GM21528 (cell line): ENCODE measurements around the gene SIAE.

Experiments
- ATAC-seq: cut with Tn5 transposase; IDR thresholded peaks from one replicate; pipeline ENCODE4 v1.9.1; 2021; ENCODE audit warnings: mild to moderate bottlenecking, moderate library complexity; ENCODE audit not compliant: unreplicated experiment, low FRiP score

SIAE gene

DNA sequence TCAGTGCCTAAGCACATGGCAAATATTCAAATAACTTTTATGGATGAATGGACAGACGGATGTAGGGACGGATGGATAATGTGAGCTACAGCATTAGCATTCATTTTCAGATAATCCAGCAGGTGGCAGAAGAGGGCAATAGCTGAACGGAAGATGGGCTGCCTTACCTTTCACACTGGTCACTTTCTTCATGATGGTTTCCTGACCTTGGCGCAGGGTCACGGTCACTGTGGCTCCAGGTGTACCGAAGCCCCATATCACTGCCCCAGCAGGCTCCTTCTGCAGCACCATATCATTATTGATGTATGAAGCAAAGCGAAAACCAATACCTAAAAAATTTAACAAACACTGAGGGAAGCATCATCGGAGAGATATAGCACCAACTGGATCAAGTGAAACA, 4.3 kb downstream of the SIAE start:
- peak; percentile 30 for ATAC-seq

DNA sequence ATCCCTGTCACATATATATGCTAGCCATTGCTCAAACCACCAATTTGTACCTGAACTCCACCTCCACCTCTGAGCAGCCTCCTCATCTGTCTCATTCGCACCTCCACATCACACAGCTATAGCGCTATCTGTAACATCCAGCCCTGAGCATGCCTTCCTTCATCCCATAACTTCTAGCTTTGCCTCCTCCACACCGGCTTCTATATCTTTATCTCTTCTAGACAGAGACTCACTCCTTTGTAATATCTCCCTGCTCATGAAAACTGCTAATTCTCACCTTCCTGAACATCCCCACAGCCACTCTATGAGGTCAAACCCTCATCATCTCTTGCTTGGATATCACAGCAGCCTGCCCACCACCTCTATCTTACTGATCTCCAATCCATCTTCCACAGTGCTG, 5.9 kb downstream of the SIAE start:
- no peak for ATAC-seq

- no peak for ATAC-seq
Measured at GRCh38 chr11:124663861-124664260, 9.7 kb downstream of the SIAE start.

DNA sequence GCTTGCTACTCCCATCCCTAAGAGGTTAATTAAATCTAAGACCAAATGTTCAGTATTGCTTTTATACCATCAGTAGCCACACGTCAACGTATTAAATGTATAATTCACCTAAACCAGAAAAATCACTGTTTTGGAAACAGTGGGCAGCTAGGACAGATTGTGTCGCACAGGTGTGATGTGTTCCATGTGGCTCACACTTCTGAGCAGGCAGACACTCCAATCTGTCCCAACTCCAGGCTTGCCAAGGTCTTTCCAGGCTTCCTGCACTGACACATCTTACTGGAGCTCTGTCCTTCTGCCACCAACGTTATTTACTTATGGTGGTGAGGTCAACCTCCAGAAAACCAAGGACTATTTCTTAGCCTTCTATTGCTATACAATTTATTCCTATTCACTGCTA, 11.4 kb downstream of the SIAE start:
- ATAC-seq = no peak

DNA sequence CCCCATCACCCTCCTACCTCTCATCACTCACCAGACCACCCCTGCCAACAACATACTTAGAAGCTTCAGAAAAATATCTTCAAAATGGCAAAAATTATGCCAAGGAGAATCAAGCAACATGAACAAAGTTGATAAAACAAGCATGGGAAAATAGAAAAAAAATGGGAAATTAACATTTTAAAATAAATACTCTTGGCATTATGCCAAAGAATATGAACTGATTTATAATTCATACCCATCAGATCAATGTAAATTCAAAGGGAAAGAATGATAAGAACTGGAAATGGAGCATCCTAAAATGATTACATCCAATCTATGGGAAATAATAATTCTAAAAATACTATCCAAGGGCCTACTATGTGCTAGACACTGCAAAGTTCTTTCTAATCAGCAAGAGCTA, 12.0 kb downstream of the SIAE start:
- ATAC-seq = no peak

GRCh38 chr11:124658986-124659385, 14.6 kb downstream of the SIAE start:
- ATAC-seq = no peak

DNA sequence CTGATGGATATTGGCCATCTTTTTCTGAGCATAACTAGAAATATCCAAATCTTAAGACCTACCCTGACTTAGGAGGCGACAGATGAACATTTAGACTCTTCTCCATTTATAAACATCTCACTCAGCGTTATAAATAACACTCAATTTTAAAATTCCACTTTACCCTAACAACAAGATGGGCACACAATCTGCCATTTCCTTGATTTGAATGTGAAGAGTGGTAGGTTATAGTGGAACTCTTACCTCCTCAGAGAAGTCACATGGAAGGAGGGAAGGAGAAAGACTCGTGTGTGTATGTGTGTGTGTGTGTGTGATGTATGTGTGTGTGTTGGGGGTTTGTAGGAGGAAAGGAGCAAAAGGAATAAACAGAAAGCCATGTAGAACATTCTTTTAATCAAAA, 15.0 kb downstream of the SIAE start:
- no peak for ATAC-seq

DNA sequence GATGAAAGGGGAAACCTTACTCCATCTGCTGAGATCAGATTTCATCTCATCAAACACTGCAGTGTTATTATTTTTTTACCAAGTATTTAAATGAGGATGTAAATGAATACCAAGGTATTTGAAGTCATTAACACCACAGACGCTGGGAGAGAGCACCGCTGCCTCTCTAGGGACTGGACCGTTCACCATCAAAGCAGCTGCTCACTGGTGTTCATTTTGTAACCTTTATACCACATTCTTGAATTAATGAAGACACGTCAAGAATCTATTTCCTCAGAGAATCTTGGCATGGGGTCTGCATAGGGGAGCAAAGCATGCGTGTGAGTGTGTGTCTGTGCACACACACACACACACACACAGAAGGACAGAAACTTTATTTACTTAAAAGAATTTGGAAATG, 15.6 kb downstream of the SIAE start:
- no peak for ATAC-seq

- ATAC-seq = no peak
Measured at GRCh38 chr11:124656774-124657630, 16.5 kb downstream of the SIAE start.

- no peak for ATAC-seq
Measured at GRCh38 chr11:124648610-124649009, 24.9 kb downstream of the SIAE start.

DNA sequence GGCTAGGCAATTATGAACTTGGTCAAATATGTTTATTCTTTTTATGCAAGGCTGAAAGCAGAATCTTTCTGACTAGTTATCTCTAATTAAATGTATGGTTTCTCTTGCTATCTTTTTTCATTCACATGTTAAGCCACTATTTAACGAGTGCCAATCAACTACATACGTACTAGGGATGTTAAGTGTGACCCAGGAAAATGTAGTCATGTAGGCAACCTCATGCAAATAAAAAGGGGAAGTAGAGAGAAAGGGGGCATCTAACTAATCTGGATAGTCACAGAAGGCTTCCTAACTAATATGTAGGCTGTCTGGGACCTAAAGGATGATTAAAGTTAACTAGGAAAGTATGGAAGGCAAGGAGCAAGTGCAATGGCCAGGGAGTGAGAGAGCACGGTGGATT, 27.4 kb downstream of the SIAE start:
- ATAC-seq = no peak

DNA sequence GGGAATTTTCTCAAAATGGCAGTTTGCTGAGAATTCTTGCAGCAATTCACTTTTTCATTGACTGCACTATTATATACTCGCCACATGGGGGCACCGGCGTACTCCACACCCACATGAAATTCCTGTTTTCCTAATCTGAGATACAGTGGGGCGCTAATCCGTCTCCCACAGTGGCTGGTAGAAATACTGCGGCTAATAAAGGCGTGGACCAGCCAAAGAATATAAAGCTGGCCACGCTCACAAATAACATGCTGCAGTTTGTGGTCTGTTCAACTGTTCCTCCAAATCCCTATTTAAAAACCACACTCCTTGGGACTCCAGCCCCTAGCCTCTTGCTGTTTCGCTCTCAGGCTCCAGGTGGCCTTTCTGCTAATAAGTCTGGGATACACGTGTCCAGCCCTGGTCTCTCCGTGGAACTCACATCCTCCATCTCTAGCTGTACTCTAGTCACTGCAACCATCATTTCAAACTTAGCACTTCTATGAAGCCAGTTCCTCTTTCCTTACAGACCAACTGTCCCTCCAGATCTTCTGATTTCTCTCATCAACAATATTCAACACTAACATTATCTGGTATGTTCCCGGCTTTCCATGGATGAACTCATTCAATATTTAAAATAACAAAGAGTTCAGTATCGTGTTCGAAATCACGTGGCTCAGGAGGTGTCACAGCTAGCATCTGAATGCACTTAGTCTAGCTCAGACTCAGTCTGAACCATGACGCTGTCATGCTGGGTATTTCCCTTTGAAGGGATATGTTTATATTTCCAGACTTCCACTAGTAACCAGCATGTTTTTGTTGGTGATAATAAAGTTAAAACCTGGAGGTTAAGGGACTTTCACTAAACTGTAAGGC, 28.9 kb downstream of the SIAE start:
- ATAC-seq = no peak

GRCh38 chr11:124643605-124644425, 29.7 kb downstream of the SIAE start:
- no peak for ATAC-seq

GRCh38 chr11:124643042-124643604, 30.4 kb downstream of the SIAE start:
- no peak for ATAC-seq

DNA sequence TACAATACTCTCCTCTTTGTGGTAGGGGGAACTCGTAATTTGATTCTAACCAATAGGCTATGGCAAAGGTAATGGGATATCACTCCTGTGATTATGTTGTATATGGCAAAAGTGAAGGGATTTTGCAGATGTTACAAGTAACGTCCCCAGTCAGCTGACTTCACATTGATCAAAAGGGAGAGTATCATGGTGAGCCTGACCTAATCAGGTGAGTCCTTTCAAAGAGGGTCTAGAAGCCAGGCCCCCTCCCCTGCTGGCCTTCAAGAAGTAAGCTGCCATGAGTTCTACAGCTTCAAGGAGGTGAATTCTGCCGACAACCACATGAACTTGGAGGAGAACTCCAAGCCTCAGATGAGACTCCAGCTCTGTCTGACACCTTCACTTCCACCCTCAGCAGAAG, 30.9 kb downstream of the SIAE start:
- no peak for ATAC-seq

- ATAC-seq = no peak
Measured at GRCh38 chr11:124640666-124641065, 32.9 kb downstream of the SIAE start.

- no peak for ATAC-seq
Measured at GRCh38 chr11:124639186-124639585, 34.4 kb downstream of the SIAE start.

DNA sequence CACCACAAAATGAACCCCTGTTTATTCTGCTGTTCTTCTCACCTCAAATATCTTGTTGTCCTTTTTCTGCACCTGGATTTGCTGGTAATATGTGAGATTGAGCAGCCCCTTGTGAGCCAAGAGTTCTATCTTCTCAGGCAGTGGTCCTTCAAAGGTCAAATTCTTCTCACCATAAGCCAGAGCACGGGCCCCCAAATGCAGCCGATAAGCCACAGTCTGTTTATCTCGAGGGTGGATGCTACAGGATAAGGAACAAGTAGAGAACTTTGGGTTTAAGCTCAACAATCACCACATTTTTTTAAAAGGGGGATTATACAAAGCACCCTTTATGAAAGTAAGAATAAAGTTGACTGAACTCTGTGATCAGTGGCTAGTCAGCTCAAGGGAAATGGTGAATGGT, 35.0 kb downstream of the SIAE start:
- no peak for ATAC-seq

- no peak for ATAC-seq
Measured at GRCh38 chr11:124635932-124636331, 37.6 kb downstream of the SIAE start.

GRCh38 chr11:124633355-124633754, 40.2 kb downstream of the SIAE start:
- ATAC-seq = no peak

DNA sequence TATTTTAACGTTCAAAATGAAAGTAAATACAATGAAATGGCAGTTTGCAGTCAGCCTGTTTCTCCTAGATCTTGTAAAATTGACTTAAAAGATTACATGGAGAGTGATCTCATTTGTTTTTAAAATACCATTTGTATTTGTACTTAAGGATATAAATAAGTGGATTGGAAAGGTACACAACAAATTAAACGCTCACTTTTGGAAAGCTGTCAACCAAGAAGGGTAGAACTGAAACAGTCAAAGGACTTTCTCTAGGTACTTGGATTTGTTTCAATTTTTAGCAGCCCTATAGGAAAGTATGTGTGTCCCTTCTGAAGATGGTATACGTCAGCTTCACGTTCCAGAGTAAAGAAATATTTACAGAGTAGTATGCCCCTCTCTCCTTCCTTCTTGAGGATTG, 43.6 kb downstream of the SIAE start:
- ATAC-seq = no peak
